Vagina (tissue), 2 donors: ENCODE results near the gene RPL3.
"Not testable (repeated sequence)": the region's sequence is repeated elsewhere in the genome, so short reads cannot be mapped to it uniquely, and the experiment has no call there.

Source experiments
- POLR2A ChIP-seq, 2 donors: fragments of 450-650 bp; IDR thresholded peaks; one replicate each; pipeline ENCODE4 v1.6.1; 2017; ENCODE audit warnings: antibody characterized with exemption in 2 of 2, mild to moderate bottlenecking in 2 of 2, moderate library complexity in 2 of 2
- TF ChIP-seq, protein P1 (sequence below), 3 experiments: fragments of 450-650 bp in 2 of 3; fragments of 200-600 bp in 1 of 3; sonication (generic) in 1 of 3; IDR thresholded peaks; one replicate each; pipeline ENCODE4 v1.5.1; 2017 to 2019; ENCODE audit warnings: antibody characterized with exemption in 3 of 3, mild to moderate bottlenecking in 2 of 3, moderate library complexity in 2 of 3

DNA sequence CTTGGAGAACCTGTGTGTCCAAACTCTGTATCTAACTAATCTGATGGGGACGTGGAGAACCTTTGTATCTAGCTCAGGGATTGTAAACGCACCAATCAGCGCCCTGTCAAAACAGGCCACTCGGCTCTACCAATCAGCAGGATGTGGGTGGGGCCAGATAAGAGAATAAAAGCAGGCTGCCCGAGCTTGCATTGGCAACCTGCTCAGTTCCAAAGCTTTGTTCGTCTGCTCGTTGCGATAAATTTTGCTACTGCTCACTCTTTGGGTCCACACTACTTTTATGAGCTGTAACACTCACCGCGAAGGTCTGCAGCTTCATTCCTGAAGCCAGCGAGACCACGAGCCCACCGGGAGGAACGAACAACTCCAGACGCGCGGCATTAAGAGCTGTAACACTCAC is 38.8 kb upstream of the RPL3 start:
- TF ChIP-seq, protein P1, sequence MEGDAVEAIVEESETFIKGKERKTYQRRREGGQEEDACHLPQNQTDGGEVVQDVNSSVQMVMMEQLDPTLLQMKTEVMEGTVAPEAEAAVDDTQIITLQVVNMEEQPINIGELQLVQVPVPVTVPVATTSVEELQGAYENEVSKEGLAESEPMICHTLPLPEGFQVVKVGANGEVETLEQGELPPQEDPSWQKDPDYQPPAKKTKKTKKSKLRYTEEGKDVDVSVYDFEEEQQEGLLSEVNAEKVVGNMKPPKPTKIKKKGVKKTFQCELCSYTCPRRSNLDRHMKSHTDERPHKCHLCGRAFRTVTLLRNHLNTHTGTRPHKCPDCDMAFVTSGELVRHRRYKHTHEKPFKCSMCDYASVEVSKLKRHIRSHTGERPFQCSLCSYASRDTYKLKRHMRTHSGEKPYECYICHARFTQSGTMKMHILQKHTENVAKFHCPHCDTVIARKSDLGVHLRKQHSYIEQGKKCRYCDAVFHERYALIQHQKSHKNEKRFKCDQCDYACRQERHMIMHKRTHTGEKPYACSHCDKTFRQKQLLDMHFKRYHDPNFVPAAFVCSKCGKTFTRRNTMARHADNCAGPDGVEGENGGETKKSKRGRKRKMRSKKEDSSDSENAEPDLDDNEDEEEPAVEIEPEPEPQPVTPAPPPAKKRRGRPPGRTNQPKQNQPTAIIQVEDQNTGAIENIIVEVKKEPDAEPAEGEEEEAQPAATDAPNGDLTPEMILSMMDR (IDR thresholded peaks at IDR 0.05) = not testable (repeated sequence)
- TF ChIP-seq POLR2A (IDR thresholded peaks at IDR 0.05) = not testable (repeated sequence)
